Measurements from ENCODE around the gene ADAM12.

Gene ADAM12, protein sequence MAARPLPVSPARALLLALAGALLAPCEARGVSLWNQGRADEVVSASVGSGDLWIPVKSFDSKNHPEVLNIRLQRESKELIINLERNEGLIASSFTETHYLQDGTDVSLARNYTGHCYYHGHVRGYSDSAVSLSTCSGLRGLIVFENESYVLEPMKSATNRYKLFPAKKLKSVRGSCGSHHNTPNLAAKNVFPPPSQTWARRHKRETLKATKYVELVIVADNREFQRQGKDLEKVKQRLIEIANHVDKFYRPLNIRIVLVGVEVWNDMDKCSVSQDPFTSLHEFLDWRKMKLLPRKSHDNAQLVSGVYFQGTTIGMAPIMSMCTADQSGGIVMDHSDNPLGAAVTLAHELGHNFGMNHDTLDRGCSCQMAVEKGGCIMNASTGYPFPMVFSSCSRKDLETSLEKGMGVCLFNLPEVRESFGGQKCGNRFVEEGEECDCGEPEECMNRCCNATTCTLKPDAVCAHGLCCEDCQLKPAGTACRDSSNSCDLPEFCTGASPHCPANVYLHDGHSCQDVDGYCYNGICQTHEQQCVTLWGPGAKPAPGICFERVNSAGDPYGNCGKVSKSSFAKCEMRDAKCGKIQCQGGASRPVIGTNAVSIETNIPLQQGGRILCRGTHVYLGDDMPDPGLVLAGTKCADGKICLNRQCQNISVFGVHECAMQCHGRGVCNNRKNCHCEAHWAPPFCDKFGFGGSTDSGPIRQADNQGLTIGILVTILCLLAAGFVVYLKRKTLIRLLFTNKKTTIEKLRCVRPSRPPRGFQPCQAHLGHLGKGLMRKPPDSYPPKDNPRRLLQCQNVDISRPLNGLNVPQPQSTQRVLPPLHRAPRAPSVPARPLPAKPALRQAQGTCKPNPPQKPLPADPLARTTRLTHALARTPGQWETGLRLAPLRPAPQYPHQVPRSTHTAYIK

GRCh38 chr10:126387931-126388911 lies at the start of gene ADAM12:
ADAM12 (minus strand) TSS chr10:126388477; CDS start chr10:126388145, 332 bp downstream.
- no peak for DNase-seq (ENCODE audit: low read depth in 2 of 2)

- DNase-seq (ENCODE audit: low read depth in 2 of 2) = no peak
These were observed 49.5 kb upstream of the ADAM12 start for GRCh38 chr10:126437635-126438406.

DNA sequence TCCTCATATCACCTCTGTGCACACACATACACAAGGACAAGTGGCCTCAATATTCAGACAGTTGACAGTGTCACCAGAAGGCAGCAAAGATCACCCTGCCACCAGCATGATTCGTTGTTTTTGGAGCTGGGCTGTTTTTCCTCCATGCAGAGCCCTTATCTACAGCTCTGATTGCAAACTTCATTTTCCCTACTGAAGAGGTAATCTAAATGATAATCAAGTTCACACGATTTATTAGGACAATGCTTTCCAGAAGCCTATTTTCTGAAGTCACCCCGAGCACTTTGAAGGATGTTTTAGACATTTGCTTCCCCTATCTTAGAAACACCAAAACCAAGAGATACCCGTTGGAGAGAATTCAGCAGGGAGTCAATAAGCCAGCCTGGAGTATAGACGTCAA lies 46.0 kb upstream of the ADAM12 start:
- DNase-seq (ENCODE audit: low read depth in 2 of 2) = no peak

DNA sequence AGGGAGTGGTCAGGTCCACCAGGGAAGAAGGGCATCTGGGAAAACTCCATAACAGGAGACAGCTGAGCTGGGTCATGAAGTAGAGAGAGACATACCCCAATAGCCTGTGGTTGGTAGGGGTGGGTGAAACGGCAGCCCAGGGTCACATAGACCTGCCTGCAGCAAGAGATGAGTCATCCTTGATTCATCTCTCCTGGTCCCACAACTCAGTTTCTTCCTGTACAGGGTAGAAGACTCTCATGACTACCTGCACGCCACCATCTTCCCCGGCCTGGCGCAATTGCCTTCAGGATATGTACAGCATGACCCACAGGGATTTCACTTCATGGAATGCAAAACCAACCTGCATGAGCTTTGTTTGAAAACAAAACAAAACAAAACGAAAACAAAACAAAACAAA lies 45.1 kb upstream of the ADAM12 start:
- no peak for DNase-seq (ENCODE audit: low read depth in 2 of 2)

- no peak for DNase-seq (ENCODE audit: low read depth in 2 of 2)
These were observed 44.2 kb upstream of the ADAM12 start for GRCh38 chr10:126432507-126432906.

- no peak for DNase-seq (ENCODE audit: low read depth in 2 of 2)
These were observed 43.5 kb upstream of the ADAM12 start for GRCh38 chr10:126431816-126432215.

DNA sequence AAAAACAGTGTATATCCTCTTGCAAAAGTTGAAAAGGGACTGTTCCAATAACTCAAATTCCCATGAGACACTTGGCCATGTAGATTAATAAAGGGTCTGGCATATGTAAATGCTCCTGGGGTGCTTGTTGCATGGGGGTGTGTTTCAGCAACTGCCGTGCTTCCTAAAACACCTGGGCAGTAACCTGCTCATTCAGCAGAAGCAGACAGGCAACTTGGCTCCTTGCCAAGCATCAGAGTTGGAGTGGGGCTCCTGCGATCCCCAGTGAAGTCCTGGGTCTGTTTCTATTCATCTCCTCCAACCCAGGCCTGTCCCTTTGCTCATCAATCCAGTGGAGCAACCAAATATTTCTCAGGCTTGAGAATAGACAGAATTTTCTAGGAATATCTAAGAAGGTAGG lies 42.2 kb upstream of the ADAM12 start:
- DNase-seq (ENCODE audit: low read depth in 2 of 2) = no peak

DNA sequence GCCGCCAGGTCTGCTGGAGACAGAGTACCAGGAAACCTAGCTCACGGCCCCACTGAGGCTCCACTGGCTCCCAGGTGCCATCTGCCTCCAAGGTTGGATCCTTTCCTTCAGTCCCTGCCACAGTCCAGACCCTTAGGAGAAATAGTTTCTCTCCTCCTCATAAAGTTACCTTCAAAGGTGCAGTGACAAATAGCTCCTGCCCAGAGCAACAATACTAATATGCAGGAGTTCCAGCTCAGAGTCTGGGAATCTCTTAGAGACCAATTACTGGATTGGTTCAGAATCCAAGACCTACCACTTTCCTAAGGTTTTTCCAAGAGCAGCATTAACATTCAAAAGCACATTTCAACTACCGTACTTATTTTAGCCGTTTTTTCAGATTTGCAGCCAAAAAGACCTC lies 41.0 kb upstream of the ADAM12 start:
- DNase-seq (ENCODE audit: low read depth in 2 of 2) = no peak

DNA sequence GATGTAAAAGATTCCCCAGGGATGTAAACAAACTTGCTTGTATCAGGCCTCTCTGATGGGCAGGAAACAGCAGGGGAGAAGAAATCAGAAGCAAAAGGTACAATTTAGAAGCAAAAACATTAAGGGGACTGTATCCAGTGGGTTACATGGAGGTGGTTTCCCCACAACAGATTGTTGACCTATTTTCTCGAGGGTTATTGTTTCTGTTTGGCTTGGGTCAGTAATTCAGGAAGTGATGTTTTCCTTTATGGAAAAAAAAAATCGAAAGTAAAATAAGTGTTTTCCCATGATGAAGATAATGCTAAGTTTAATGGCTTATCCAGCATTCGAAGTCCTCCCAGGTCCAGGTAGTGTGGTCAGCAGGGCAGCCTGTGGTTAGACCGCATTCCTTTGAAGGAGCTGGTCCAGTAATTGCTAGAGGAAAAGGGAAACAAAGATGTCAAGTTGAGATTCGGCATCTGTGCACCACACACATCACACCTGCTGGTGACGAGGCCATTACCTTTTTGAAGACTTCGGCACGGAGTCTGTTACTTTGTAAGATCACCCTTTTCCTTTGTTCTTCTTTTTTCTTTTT lies 37.3 kb upstream of the ADAM12 start:
- DNase-seq (ENCODE audit: low read depth in 2 of 2) = no peak

GRCh38 chr10:126425032-126425431 lies 36.8 kb upstream of the ADAM12 start:
- DNase-seq (ENCODE audit: low read depth in 2 of 2) = no peak

GRCh38 chr10:126423732-126424491 lies 35.6 kb upstream of the ADAM12 start:
- no peak for DNase-seq (ENCODE audit: low read depth in 2 of 2)

GRCh38 chr10:126422567-126422966 lies 34.3 kb upstream of the ADAM12 start:
- DNase-seq (ENCODE audit: low read depth in 2 of 2) = no peak

DNA sequence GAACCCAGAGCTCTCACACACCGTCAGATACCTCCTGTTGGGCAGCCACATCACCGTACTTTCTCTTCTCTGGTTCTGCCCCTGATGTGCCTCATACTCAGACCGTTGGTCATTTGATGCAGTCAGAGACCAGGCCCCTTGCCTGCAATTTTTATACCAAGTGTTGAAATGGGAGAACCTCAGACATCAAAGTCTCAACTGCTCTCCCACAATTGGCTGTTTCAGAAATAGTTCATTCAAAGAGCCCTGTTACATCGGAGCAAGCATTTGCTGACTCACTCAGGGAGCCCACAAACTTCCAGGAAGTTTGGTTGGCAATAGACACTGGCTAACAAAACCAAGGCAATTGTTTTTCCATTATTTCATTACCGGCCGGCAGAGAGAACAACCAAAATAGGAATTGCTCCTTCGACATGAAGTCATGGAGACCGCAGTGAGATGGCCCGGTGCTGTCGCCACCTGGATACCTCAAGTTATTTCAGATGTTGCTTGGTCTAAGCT lies 33.5 kb upstream of the ADAM12 start:
- peak; percentile 93 to 94 for DNase-seq (ENCODE audit: low read depth in 2 of 2)

GRCh38 chr10:126420567-126421300 lies 32.5 kb upstream of the ADAM12 start:
- DNase-seq (ENCODE audit: low read depth in 2 of 2) = peak in 1 of 2 experiments; percentile 20

GRCh38 chr10:126417220-126417825 lies 29.0 kb upstream of the ADAM12 start:
- no peak for DNase-seq (ENCODE audit: low read depth in 2 of 2)

DNA sequence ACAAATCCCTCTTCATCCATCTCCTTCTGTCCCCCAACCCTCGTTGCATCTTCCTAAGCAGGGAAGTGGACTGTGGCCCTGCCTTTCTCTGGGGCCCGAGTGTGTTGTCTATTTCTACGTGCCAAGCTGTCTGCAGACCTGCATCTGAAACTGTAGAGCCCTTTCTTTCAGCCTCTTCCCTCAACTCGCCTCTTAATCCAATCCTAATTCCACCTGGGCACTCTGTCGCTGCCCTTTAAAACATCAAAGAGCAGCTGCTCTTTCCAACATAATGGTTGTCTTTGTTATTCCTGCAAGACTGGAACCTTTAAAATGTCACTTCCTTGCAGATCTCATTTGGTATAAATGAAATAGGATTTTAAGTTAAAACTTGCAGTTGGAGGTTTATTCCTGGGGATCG lies 21.5 kb upstream of the ADAM12 start:
- no peak for DNase-seq (ENCODE audit: low read depth in 2 of 2)

GRCh38 chr10:126408953-126409641 lies 20.8 kb upstream of the ADAM12 start:
- no peak for DNase-seq (ENCODE audit: low read depth in 2 of 2)

DNA sequence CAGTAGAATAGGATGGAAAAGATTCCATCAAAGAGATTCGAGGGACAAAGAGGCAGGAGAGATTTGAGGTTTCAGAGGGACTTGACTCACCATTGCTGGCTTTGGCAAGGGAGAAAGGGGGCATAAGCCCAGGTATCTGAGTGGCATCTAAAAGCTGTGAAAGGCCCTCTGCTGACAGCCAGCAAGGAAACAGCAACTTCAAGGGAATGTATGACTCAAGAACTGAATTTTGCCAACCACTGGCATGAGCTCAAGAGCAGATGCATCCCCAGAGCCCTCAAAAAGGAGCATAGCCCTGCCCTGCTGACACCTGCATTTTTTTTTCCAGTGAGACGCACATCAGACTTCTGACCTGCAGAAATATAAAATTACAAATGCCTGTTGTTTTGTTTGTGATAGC lies 19.6 kb upstream of the ADAM12 start:
- no peak for DNase-seq (ENCODE audit: low read depth in 2 of 2)
